RWPE2 (cell line): ENCODE results near the gene APBA3.

ENCODE experiments used
- ATAC-seq: fragments of 200-7000 bp; cut with Tn5 transposase; 3 replicates; pipeline ENCODE4 v1.9.1; 2021; ENCODE audit warnings: low read depth
- DNase-seq: peaks from one replicate; pipeline ENCODE4 v3.0.0-alpha.2; 2020; ENCODE audit warnings: low spot score
- H3K27ac ChIP-seq: fragments of 450-650 bp; 2 replicates; pipeline ENCODE4 v1.5.1; 2017; ENCODE audit warnings: mild to moderate bottlenecking; ENCODE audit not compliant: poor library complexity, severe bottlenecking
- H3K27me3 ChIP-seq: fragments of 250-450 bp; sonication (Bioruptor Pico); 2 replicates; pipeline ENCODE4 v1.5.1; 2021; ENCODE audit warnings: mild to moderate bottlenecking, moderate library complexity; ENCODE audit not compliant: insufficient read depth, poor library complexity, severe bottlenecking
- H3K36me3 ChIP-seq: fragments of 250-450 bp; sonication (Bioruptor Pico); 2 replicates; pipeline ENCODE4 v1.5.1; 2020; ENCODE audit warnings: low read depth, mild to moderate bottlenecking, moderate library complexity
- H3K4me1 ChIP-seq: fragments of 250-450 bp; sonication (Bioruptor Pico); 2 replicates; pipeline ENCODE4 v1.5.1; 2021; ENCODE audit warnings: mild to moderate bottlenecking, moderate library complexity; ENCODE audit not compliant: insufficient read depth, poor library complexity, severe bottlenecking
- H3K4me3 ChIP-seq: fragments of 250-450 bp; sonication (Bioruptor Pico); 2 replicates; pipeline ENCODE4 v1.5.1; 2021; ENCODE audit warnings: mild to moderate bottlenecking, moderate library complexity; ENCODE audit not compliant: severe bottlenecking
- H3K9me3 ChIP-seq: fragments of 250-450 bp; sonication (Bioruptor Pico); 2 replicates; pipeline ENCODE4 v1.5.1; 2021; ENCODE audit warnings: mild to moderate bottlenecking, moderate library complexity; ENCODE audit not compliant: severe bottlenecking
- CTCF ChIP-seq: fragments of 450-650 bp; IDR thresholded peaks from one replicate; pipeline ENCODE4 v1.5.1; 2017; ENCODE audit warnings: mild to moderate bottlenecking, moderate library complexity; ENCODE audit not compliant: poor library complexity, severe bottlenecking

APBA3 gene

GRCh38 chr19:3721131-3721886 lies 40.2 kb downstream of the APBA3 start:
- Histone ChIP-seq H3K27me3 (peaks cover 15% of the 10 kb centered on the region), H3K4me1 (no peaks in the 10 kb centered on the region), H3K9me3 (no peaks in the 10 kb centered on the region), H3K27ac (no peak overlapping the region), H3K4me3 (no peak overlapping the region), H3K36me3 (no peaks in the 10 kb centered on the region)
- TF ChIP-seq CTCF = no peak
- DNase-seq (no peak), ATAC-seq (peak; percentile 63)

- ATAC-seq (no peak), DNase-seq (no peak)
- no peaks in the 10 kb centered on the region for H3K36me3 ChIP-seq
- H3K4me3 ChIP-seq = no peak overlapping the region
- H3K27ac ChIP-seq = no peak overlapping the region
- no peak for TF ChIP-seq CTCF
- no peaks in the 10 kb centered on the region for H3K4me1 ChIP-seq
- no peaks in the 10 kb centered on the region for H3K9me3 ChIP-seq
- peaks cover 15% of the 10 kb centered on the region for H3K27me3 ChIP-seq
Observed at GRCh38 chr19:3720349-3720917, 41.1 kb downstream of the APBA3 start.

GRCh38 chr19:3719868-3720267 lies 41.6 kb downstream of the APBA3 start:
- Histone ChIP-seq H3K36me3 (no peaks in the 10 kb centered on the region), H3K4me1 (no peaks in the 10 kb centered on the region), H3K27ac (no peak overlapping the region)

GRCh38 chr19:3716147-3716668 lies 45.3 kb downstream of the APBA3 start:
- no peak for TF ChIP-seq CTCF
- ATAC-seq = no peak
- Histone ChIP-seq H3K4me1 (no peaks in the 10 kb centered on the region), H3K27ac (no peak overlapping the region), H3K4me3 (no peak overlapping the region), H3K36me3 (no peaks in the 10 kb centered on the region), H3K27me3 (peaks cover 4% of the 10 kb centered on the region), H3K9me3 (no peaks in the 10 kb centered on the region)
- DNase-seq = no peak

More at GRCh38 chr19:3719868-3720267, 41.6 kb downstream of the APBA3 start:
- ATAC-seq (no peak), DNase-seq (no peak)
- Histone ChIP-seq H3K4me3 (no peak overlapping the region), H3K9me3 (no peaks in the 10 kb centered on the region), H3K27me3 (peaks cover 15% of the 10 kb centered on the region)
- TF ChIP-seq CTCF = no peak
